AG09309 (cell line): ENCODE data around the gene DSG4.

Source experiments
- DNase-seq: peaks from one replicate; pipeline ENCODE4 v3.0.0-alpha.2; 2010; ENCODE audit warnings: low read depth
- H3K4me3 ChIP-seq: 2 replicates; pipeline ENCODE4 v1.5.1; 2011; ENCODE audit warnings: mild to moderate bottlenecking, low read depth, low read length, moderate library complexity; ENCODE audit not compliant: control insufficient read depth
- CTCF ChIP-seq: IDR thresholded peaks from 2 replicates; pipeline ENCODE4 v1.5.1; 2011; ENCODE audit warnings: mild to moderate bottlenecking, low read depth, low read length, inconsistent platforms; ENCODE audit not compliant: insufficient read depth, control insufficient read depth; ENCODE audit errors: missing control alignments

DSG4 gene

GRCh38 chr18:31396796-31397612 lies 20.4 kb downstream of the DSG4 start:
- no peak overlapping the region for H3K4me3 ChIP-seq
- no peak for DNase-seq
- TF ChIP-seq CTCF: no peak

GRCh38 chr18:31398191-31398590 lies 21.6 kb downstream of the DSG4 start:
- H3K4me3 ChIP-seq: no peak overlapping the region
- no peak for TF ChIP-seq CTCF
- DNase-seq: no peak

GRCh38 chr18:31399306-31400032 lies 22.9 kb downstream of the DSG4 start:
- no peak for DNase-seq
- no peak for TF ChIP-seq CTCF
- H3K4me3 ChIP-seq: no peak overlapping the region

GRCh38 chr18:31401156-31402025 lies 24.8 kb downstream of the DSG4 start:
- no peak for TF ChIP-seq CTCF
- DNase-seq: no peak
- no peak overlapping the region for H3K4me3 ChIP-seq

GRCh38 chr18:31402026-31402373 lies 25.4 kb downstream of the DSG4 start:
- no peak overlapping the region for H3K4me3 ChIP-seq
- DNase-seq: no peak
- TF ChIP-seq CTCF: no peak

- H3K4me3 ChIP-seq: no peak overlapping the region
- TF ChIP-seq CTCF: no peak
- DNase-seq: no peak
Measured at GRCh38 chr18:31403409-31403808, 26.8 kb downstream of the DSG4 start.
